Measurements from ENCODE around the gene TAOK1. TPM values are rescaled to one million over a fixed set of nuclear protein-coding genes. Genes with fewer than 3 reads are reported as not detected.
A peak's percentile ranks its signal among the peaks of the same experiment; 100 is the strongest.

Gene TAOK1
- polyA plus RNA-seq, 4 donors: 41.1 to 50.7 (median 47.2) TPM

- DNase-seq (ENCODE audit: low read depth in 4 of 4, low spot score in 3 of 4): no peak
These were observed 13.4 kb upstream of the TAOK1 start for GRCh38 chr17:29376667-29377270.

- no peak for DNase-seq (ENCODE audit: low read depth in 4 of 4, low spot score in 3 of 4)
These were observed 11.7 kb upstream of the TAOK1 start for GRCh38 chr17:29378500-29378899.

GRCh38 chr17:29379084-29379991, 10.8 kb upstream of the TAOK1 start:
- DNase-seq (ENCODE audit: low read depth in 4 of 4, low spot score in 3 of 4): no peak

- no peak for DNase-seq (ENCODE audit: low read depth in 4 of 4, low spot score in 3 of 4)
These were observed 6.5 kb upstream of the TAOK1 start for GRCh38 chr17:29383686-29384085.

GRCh38 chr17:29384901-29385300, 5.3 kb upstream of the TAOK1 start:
- no peak for DNase-seq (ENCODE audit: low read depth in 4 of 4, low spot score in 3 of 4)

GRCh38 chr17:29386760-29387159, 3.4 kb upstream of the TAOK1 start:
- DNase-seq (ENCODE audit: low read depth in 4 of 4, low spot score in 3 of 4): no peak

GRCh38 chr17:29388937-29389336, 1.2 kb upstream of the TAOK1 start:
- DNase-seq (ENCODE audit: low read depth in 4 of 4, low spot score in 3 of 4): no peak

- DNase-seq (ENCODE audit: low read depth in 4 of 4, low spot score in 3 of 4): peak in 1 of 4 donors; percentile 38
These were observed 878 bp downstream of the TAOK1 start for GRCh38 chr17:29390851-29391631.

GRCh38 chr17:29393436-29393835, 3.3 kb downstream of the TAOK1 start:
- no peak for DNase-seq (ENCODE audit: low read depth in 4 of 4, low spot score in 3 of 4)

GRCh38 chr17:29394761-29395160, 4.6 kb downstream of the TAOK1 start:
- no peak for DNase-seq (ENCODE audit: low read depth in 4 of 4, low spot score in 3 of 4)

GRCh38 chr17:29396066-29396465, 5.9 kb downstream of the TAOK1 start:
- DNase-seq (ENCODE audit: low read depth in 4 of 4, low spot score in 3 of 4): no peak

- DNase-seq (ENCODE audit: low read depth in 4 of 4, low spot score in 3 of 4): no peak
These were observed 9.5 kb downstream of the TAOK1 start for GRCh38 chr17:29399634-29400033.

- no peak for DNase-seq (ENCODE audit: low read depth in 4 of 4, low spot score in 3 of 4)
These were observed 10.7 kb downstream of the TAOK1 start for GRCh38 chr17:29400818-29401217.

GRCh38 chr17:29401258-29401657, 11.1 kb downstream of the TAOK1 start:
- DNase-seq (ENCODE audit: low read depth in 4 of 4, low spot score in 3 of 4): no peak

GRCh38 chr17:29407856-29408255, 17.7 kb downstream of the TAOK1 start:
- DNase-seq (ENCODE audit: low read depth in 4 of 4, low spot score in 3 of 4): no peak

GRCh38 chr17:29409963-29410362, 19.8 kb downstream of the TAOK1 start:
- no peak for DNase-seq (ENCODE audit: low read depth in 4 of 4, low spot score in 3 of 4)

GRCh38 chr17:29412780-29413565, 22.8 kb downstream of the TAOK1 start:
- DNase-seq (ENCODE audit: low read depth in 4 of 4, low spot score in 3 of 4): no peak

GRCh38 chr17:29420128-29420527, 30.0 kb downstream of the TAOK1 start:
- no peak for DNase-seq (ENCODE audit: low read depth in 4 of 4, low spot score in 3 of 4)

GRCh38 chr17:29430275-29430674, 40.1 kb downstream of the TAOK1 start:
- no peak for DNase-seq (ENCODE audit: low read depth in 4 of 4, low spot score in 3 of 4)

GRCh38 chr17:29433541-29433940, 43.4 kb downstream of the TAOK1 start:
- peak in 2 of 4 donors; percentile 1 to 12 for DNase-seq (ENCODE audit: low read depth in 4 of 4, low spot score in 3 of 4)

All from left renal pelvis (tissue), 4 donors.